ENCODE data around the gene FREM3.

FREM3 gene

DNA sequence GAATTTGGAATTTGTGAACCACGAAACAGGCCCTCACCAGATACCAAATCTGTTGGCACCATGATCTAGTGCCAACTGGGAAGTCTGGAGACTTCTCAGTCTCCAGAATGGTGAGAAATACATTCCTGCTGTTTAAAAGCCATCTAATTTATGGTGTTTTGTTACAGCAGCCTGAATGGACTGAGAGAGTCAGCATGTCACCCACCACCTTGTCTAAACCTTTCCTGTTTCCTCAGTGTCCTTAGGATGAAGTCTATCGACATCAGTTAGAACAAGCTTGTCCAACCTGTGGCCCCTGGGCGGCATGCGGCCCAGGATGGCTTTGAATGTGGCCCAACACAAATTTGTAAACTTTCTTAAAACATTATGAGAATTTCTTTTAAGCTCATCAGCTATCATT lies 42.1 kb downstream of the FREM3 start:
- no peak for DNase-seq

DNA sequence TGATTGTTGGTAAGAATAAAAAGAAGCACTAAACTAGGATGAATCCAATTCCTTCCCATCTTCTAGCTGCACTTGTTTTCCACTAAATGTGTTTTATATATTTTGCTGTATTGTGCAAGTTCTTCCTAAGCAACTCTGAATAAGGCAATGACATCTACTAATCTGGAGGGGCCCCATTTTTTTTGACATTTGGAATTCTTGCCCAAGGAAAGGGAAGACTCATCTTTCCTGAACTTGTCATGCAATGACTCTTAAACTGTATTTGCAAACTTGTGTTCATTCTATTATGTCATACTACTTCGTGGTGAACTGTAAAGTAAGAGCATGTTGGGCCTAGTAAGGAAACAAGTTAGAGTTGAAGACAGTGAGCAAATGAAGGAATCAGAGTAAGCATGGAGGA lies 45.9 kb downstream of the FREM3 start:
- no peak for DNase-seq

DNA sequence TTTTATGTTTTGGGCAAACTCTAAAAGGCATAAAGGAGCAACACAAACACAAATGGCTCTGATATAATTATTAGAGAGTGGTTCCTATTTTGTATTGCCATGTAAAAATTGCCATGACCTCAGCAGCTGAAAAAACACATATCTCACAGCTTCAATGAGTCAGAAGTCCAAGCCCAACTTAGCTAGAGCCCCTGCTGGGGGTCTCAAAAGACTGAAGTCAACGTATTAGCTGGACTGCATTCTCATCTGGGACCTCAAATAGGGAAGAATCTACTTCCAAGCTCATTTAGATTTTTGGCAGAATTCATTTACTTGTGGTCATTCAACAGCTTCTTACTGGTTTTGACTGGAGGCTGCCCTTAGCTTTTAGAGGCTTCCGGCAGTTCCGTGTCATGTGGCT lies 47.4 kb downstream of the FREM3 start:
- no peak for DNase-seq

DNA sequence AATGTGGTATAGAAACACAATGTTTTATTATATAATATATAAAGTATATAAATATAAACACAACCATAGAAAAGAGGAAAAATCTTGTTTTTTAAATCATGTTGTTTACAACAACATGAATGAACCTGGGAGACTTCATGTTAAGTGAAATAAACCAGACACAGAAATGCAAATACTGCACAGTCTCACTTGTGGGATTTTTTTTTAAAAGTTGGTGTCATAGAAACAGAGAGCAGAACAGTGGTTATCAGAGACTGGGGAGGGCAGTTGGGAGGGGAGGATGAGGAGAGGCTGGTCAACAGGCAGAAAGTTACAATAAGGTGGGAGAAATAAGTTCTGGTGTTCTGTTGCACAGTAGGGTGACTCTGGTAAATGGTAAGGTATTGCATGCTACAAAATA lies 57.1 kb downstream of the FREM3 start:
- DNase-seq: no peak

DNA sequence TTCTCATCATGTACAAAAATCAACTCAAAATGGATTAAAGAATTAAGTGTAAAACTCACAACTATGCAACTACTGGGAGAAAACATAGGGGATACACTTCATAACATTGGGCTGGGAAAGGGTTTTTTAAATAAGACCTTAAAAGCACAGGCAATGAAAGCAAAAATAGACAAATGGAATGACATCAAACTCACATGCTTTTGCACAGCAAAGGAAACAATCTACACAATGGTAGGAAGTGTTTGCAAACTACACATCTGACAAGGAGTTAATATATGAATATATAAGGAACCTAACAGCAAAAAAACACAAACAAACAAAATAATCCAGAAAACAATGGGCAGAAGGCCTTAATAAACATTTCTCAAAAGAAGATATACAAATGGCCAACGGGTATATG lies 57.9 kb downstream of the FREM3 start:
- DNase-seq: no peak

DNA sequence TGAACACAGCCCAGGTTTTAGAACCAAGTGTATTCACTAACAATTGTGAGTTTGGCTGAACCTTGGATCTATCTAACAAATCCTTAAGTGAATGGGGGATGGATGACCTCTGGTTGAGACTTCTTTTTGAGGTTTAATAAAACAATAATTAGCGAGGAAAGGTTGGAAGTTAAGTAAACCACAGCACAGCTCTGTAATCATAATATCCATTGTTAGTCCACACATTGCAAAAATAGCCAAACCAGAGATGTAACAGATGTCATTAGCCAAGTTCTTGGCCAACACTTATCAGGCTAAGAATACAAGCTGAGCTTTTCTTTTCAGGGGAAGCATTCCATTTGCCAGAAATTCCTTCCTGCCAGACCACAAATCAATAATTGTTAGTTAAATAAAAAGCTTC lies 59.1 kb downstream of the FREM3 start:
- DNase-seq: no peak

DNA sequence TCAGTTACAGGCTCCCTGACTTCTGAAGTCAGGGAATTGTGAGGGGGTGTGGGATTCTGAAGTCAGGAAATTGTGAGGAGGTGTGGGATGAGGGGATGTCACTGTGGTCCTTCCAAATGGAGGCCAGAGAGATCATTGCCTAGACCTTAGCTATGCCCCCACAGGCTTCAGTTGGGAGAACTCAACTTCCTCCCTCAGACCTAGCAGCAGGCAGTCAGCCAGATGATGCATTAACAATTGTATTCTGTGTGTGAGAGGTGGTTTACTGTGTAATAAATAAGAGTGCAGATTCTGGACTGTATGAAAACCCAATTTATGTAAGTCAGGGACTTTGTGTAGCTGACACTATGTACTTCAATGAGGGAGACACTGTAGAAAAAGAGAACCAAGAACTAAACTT lies 65.7 kb downstream of the FREM3 start:
- DNase-seq: no peak

DNA sequence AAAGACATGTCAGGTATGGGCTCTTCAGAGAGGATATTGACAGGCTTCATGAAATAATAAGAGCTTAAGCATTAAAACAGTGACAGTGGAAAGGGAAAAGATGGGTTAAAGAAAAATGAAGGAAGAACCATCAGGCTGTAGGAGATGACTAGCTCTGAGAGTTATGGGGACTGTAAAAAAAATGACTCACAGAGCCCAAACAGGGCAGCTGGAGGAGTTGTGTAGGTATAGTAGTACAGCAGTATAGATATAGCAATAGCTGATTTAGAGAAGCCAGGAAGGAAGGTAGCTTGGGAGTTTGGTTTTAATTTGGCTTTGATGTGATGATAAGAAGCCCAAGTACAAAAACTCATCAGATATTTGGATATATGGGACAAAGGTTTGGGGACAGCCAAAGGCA lies 66.6 kb downstream of the FREM3 start:
- DNase-seq: no peak

DNA sequence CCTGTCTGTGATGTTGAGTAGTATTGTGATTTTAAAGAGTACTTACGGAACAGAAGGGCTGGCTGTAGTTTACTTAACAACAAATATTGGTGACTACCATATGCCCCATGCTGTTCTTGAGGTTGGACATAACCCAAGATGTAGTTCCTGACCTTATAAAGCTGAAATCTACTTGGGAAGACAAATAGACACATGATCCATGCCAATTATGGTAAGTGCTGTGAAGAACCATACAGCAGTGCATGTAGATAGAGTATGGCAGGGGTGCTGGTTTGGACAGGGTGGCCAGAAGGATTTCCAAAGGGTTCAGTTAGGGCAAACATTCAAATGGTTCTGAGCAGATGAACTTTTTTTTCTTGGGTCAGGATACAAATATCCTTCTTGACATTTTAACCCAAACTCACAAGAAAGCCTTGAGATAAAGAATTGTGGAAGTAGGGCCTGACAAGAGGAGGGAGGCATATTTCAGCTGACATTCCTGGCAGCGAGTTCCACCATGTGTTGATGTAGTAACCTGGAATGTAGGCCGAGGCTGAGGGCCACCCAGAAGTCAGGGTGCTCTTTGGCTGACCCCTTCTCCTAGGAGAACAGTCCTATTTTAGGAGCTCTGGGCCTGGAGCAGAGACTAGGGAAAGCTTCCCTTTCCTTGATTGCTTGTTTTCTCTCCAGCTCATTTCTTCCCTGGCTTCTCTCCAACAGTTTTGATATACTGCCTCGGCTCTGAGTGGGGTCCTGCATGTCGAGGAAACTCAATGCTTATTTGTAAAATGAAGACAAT lies 74.2 kb downstream of the FREM3 start:
- no peak for DNase-seq

DNA sequence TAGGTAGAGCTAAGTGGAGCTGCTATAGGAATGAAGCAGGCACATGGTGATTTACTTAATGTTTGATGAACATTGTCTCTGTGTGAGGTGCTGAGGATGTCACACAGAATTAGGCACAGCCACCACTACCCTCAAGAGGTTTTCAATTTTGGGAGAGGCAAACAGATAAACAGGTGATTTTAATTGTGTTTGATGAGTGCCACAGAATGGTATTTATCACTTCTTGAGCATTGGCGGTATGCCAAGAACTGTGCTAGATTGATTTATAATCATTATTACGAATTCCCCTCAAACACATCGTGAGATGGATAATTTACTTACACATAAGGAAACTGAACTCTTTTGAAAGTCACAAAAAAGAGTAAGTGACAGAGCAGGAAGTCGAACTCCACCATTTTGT lies 74.8 kb downstream of the FREM3 start:
- DNase-seq: no peak

DNA sequence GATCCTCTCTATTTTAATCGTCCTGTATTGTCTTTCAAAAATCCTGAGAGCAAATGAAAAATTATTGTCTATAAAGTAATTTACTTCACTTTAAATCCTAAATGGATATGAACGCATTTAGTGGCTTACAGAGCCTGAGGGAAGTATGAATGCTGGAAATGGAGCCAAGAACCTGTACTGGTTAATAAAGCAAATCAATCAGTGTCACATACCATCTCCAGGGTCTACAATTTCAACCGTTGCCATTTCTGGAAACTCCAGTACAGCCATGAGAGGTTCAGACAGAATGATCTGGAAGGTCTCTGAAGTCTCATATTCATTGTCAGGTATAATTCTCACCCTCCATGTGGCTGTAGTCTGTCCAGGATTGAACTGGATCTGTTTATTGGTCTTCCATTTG lies 76.6 kb downstream of the FREM3 start:
- DNase-seq: no peak

DNA sequence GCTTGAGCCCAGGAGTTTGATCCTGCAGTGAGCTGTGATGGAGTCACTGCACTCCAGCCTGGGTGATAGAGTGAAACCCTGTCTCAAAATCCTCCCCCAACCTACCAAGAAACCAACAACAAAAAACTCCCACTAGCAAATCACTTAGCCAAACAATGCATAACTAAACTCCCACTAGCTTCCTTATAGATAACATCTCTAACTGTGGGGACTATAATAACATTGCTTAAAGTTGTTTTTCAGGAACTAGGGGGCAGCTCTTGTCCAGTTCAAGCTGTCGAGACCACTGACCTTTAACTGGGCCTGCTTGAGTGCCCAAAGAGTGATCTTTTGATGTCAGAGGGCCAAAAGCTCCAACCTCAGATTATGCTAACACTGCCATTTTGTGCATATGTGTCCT lies 81.7 kb downstream of the FREM3 start:
- DNase-seq: no peak

DNA sequence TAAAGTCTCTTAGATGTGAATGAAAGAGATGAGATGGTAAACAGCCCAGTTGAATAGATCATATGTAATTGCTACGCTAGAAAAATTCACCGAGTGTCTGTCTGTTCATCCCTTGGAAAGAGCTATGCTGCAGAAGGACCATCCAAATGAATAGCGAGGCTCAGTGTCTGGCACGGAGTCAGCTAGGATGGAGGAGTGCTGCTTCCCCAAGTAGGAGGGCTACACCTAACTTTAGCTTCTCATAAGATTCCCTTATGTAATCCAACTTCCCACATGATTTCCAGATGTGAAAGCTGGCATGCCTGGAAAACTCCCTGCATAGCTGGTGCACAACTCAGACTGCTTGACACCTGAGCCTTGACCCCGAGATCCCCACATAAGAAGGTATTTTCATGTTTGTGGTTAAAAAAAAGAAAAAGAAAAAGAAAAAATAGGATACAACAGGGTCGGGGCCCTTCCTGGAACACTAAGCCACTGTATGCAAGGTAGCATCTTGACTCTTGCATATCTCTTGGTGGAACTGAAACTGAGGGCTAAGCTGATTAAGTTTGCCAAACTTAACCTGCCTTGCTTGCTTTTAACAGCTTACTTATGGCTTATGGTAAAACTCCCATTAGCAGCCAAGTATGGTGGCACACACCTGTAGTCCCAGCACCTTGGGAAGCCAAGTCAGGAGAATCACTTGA lies 82.3 kb downstream of the FREM3 start:
- no peak for DNase-seq

DNA sequence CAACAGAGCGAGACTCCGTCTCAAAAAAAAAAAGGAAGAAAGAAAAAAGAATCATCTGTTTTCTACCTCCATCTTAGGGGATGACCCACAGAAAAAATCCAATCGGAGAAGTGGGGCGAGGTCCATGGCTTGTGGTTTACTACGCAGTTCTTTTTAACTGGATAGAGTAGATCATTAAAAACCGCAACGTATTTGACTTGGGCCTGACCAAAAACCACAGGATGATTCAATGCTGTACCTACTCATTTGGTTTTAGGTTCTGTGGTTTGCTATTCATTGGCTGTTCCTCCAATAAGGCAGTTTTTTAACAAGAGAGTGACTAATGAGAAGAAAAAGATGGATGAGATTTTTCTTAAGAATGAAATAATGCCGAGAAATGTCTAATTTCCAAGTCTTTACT lies 83.7 kb downstream of the FREM3 start:
- DNase-seq: no peak

DNA sequence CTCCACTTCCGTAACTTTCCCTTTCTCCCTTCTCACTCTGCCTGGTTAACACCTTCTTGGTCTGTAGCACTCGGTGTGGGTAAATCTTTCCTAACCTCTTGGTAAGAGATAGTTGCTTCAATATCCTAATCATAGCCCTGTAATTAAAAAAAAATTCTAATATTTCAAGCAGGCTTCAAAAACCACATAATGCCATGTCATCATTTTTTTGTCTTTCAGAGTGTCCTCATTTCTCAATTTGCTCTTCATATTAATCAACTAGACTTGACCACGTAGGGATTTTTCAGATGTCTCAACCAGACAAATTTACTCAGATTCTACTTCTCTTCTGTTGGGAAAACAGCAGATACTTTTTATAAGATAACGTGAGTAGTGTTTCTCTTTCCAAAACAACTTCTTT lies 91.0 kb downstream of the FREM3 start:
- DNase-seq: no peak

DNA sequence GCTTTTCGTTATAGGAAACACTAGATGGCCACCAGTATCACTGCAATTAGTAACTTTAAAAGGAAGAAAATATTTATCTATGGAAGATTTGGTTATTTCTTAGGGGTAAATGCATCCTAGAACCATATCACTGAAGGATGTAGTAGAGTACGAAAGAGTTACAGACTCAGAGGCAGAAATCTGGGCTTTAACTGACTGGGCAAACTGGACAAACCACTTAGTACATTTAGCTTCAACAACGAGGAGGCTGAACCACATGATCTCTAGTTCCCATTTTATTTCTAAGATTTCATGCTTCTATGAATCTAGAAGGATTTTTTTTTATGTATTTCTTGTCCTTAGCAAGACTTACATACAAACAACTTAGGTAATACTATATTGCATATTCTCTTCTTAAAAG lies 94.0 kb downstream of the FREM3 start:
- DNase-seq: no peak

DNA sequence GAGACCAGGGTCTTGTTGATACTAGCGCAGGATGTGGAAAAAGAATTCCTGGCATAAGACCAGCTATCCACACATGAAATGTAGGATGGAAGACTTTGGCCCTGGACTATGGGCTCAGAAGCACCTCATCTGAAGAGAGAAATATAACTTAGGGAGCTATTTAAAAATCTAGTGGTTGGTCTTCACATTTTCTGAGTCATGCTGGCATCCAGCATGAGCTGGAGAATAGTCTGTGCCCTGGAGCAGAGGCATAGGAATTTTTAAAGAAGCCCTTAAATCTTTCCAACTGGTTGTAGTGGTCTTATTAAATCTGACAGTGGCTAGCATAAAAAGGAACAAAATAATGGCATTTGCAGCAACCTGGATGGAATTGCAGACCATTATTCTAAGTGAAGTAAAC lies 100.6 kb downstream of the FREM3 start:
- DNase-seq: no peak

DNA sequence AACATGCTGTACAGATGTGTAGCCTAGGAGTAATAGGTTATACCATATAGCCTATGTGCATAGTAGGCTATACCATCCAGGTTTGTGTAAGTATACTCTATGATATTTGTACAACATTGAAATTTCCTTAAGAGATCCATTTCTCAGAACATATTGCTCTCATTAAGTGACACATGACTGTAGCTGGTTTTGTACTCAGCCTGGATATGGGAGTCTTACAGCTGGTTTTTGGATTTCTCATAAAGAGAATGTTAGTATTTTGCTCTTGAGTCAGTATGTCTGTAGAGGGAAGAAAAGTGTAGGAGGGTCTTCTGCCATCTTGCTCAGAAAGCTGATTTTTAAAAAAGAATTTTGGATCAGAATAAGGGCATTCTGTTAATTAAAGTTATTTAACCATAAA lies 101.7 kb downstream of the FREM3 start:
- no peak for DNase-seq

DNA sequence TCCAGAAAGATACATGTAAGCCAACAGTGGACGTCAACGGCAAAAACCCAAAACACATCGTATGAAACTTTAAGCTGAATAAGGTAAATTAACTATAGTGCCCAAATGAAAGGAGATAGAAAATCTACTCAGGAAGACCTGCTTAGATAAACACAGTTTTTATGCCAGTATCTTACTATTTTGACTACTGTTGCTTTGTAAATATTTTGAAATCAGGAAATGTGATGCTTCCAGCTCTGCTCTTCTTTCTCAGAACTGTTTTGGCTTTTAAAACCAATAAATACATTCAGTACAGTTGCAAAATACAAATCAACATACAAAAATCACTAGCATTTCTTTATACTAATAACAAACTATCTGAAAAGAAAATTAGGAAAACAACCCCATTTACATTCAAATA lies 103.2 kb downstream of the FREM3 start:
- no peak for DNase-seq

DNA sequence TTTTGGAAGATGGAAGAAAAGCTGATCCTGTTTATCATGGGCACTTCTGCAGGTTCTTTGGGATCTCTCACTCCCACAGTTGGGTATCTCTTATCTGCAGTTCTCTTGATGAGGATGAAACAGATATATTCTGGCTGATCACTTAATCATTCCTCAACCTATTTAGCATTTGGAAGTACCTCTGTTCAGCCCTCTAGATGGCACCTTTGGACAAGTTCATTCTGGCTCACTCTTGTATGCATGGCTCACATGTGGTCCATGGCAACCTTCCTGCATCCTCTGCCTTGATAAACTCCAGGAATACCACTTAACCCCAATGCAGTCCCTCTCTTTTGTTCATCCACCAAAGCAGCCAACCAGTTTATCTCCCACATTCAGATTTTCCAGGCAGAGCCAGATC lies 112.8 kb downstream of the FREM3 start:
- no peak for DNase-seq

DNA sequence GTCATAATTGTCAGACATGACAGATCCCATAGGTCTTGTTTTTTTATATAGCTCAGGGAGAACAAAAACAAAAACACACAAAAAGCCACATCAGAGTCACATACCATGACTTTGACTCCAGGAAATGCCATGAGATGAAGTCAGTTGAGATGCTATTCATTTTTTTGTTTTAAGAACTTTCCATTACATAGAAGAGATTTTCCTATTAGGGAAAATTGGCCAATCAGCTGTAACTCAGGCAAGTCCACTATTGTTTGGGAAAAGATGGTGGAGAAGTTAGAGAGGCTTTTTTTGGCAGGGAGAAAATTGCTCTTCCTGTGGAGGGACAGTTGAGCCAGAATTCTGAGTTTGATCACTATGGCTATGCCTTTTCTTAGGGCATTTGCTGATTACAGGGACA lies 114.4 kb downstream of the FREM3 start:
- no peak for DNase-seq

DNA sequence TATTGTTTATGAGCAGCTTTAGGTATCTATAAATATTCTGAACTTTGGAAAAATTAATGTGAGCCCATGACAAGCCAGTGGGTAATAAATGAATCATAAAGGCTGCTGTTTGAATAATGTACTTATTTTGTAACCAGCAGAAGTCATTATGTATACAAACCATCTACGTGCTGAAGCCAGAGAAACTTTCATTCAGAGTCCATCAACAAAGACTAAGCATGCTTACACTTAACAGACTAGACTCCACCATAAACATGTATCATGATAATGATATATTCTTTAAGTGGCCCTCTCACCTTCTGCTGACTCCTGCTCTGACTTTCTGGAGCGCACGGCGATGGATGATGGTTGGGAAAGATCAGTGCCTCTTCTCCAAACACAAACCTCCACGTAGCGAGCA lies 114.9 kb downstream of the FREM3 start:
- DNase-seq: no peak

DNA sequence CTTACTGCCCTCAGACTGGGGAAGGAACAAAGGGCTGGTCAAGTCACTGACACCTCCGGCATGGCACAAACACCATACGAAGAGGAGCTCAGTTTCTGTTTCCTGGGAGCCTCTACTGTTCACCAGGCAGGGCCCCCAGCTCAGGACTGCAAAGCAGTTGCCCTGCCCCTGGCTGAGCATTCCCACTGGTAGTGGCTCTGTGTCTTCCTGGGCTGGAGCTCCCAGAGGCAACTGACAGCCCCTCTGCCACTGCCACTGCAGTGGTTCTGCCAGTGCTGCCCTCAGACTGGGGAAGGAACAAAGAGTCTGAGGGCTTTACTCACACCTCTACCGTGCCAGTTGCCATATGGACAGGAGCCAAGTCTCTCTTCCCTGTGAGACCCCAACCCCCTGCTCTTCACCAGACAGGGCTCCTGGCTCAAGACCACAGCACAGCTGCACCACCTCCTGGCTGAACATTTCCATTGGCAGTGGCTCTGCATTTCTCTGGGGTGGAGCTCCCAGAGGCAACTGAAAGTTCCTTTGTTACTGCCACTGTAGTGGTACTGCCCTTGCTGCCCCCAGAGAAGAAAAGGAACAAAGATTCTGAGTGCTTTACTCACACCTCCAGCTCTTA lies 119.0 kb downstream of the FREM3 start:
- DNase-seq: no peak

DNA sequence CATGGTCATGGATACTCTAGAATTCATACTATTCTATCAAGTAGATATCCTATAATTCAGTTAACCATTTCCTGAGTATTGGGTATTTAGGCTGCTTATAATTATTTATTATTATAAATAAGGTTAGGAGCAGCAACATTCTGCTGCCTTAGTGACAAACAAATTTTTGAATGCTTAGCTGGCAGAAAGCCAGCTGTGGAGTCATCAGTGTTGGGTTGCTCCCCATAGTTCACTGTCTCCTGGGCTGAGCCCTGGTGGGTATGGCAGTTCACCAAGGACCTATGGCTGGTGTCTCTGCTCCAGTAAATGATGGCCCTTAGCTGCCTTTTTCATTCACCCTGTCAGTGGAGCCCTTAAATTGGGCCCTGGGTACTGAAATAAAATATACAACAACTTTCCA lies 125.1 kb downstream of the FREM3 start:
- no peak for DNase-seq

DNA sequence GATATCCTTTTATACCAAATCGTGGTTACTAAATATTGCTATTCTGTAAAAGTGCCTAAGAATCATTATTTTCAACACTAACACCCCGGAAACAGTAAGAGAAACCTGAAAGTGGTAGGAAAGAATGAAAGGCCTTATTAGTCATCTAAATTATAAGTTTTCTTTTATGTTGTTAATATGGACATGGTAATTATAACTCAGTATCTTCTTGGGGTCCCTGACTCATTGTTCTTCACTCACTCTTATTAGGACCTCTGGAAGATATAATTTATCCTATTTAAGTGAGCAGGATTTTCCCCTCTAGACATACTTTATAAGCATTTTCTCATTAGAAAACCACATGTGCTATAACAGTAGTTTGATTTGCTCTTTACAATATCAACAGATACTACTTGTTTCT lies 136.0 kb downstream of the FREM3 start:
- no peak for DNase-seq

Measured in NCI-H2171 (cell line).